Suprapubic skin (tissue), 3 donors: ENCODE measurements around the gene KCNJ4.

Source experiments
- CTCF ChIP-seq, 2 donors: fragments of 200-600 bp in 1 of 2; fragments of 450-650 bp in 1 of 2; sonication (generic) in 1 of 2; IDR thresholded peaks; one replicate each; pipeline ENCODE4 v1.5.1; 2016 to 2019; ENCODE audit warnings: antibody characterized with exemption in 2 of 2, mild to moderate bottlenecking in 1 of 2, moderate library complexity in 1 of 2
- POLR2AphosphoS5 ChIP-seq, 3 donors: sonication (generic); formaldehyde crosslinking; IDR thresholded peaks; one replicate each; pipeline ENCODE4 v1.6.1; 2017; ENCODE audit warnings: antibody characterized with exemption in 3 of 3

- TF ChIP-seq CTCF (IDR thresholded peaks at IDR 0.05) (peak; percentile 37 to 90), POLR2AphosphoS5 (IDR thresholded peaks at IDR 0.05) (no peak)
Measured at GRCh38 chr22:38412435-38413084, 42.4 kb downstream of the KCNJ4 start.
